ENCODE measurements around the gene SRSF3.

Gene SRSF3

DNA sequence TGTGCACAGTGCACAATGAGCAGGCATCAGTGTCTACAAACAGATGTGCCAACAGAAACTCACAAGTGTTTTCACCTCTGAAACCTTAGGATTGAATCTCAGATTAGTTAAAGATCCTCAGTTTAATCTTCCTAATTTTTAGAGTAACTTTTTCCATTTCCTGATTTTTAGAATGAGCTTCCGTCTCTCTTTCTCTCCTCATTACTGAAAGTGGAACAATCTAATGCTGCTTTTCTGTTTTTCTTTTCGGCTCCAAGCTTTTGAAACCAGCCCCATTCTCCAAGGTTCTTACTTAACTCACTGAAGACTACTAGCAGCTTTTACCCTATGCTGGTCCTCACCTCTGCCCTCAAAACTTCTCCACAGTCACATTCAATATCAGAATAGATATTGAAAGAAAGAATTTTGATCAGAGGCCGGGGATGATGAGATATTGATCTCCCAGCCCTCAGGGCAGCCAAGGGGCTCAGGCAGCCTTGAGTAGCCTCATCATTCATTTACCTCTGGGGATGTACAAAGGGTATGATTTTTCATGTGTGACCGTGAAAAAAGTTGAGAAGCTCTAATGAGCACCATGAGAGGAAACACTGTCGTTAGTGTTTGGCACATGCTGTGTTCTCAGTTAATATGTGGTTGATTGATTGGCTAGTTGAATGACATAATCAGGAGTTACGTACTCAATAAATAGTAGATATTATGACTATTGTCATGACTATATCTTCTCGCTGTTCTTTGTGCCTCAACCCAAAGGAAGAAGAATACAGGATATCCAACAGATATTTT is 35.0 kb upstream of the SRSF3 start:
- Histone ChIP-seq H3K27ac (ENCODE audit: low read depth, low read length) (no peak overlapping the region), H3K4me3 (ENCODE audit: low read length) (0 out of 2 replicates have a peak overlapping the region, but pooled peaks have one; percentile 10), H3K27me3 (ENCODE audit: control insufficient read depth, low read length) (no peaks in the 10 kb centered on the region), H3K9me2 (replicated peaks; ENCODE audit: control insufficient read depth, low read length) (no peaks in the 10 kb centered on the region), H3K9me3 (ENCODE audit: control insufficient read depth, insufficient read depth, low read length) (no peaks in the 10 kb centered on the region), H3K4me2 (ENCODE audit: low read length) (peak overlapping the region; percentile 36), H3K36me3 (ENCODE audit: control insufficient read depth, low read length) (no peaks in the 10 kb centered on the region), H4K20me1 (ENCODE audit: control insufficient read depth, insufficient read depth, low read depth, low read length) (no peaks in the 10 kb centered on the region), H3K4me1 (ENCODE audit: control insufficient read depth, low read length) (peaks cover 21% of the 10 kb centered on the region), H3F3A (ENCODE audit: control insufficient read depth, insufficient read depth) (no peaks in the 10 kb centered on the region), H3K79me2 (ENCODE audit: control insufficient read depth, low read length) (no peaks in the 10 kb centered on the region)
- TF ChIP-seq, protein P1, sequence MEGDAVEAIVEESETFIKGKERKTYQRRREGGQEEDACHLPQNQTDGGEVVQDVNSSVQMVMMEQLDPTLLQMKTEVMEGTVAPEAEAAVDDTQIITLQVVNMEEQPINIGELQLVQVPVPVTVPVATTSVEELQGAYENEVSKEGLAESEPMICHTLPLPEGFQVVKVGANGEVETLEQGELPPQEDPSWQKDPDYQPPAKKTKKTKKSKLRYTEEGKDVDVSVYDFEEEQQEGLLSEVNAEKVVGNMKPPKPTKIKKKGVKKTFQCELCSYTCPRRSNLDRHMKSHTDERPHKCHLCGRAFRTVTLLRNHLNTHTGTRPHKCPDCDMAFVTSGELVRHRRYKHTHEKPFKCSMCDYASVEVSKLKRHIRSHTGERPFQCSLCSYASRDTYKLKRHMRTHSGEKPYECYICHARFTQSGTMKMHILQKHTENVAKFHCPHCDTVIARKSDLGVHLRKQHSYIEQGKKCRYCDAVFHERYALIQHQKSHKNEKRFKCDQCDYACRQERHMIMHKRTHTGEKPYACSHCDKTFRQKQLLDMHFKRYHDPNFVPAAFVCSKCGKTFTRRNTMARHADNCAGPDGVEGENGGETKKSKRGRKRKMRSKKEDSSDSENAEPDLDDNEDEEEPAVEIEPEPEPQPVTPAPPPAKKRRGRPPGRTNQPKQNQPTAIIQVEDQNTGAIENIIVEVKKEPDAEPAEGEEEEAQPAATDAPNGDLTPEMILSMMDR (IDR thresholded peaks at IDR 0.05; ENCODE audit: low read depth, low read length, poor library complexity, severe bottlenecking), result no peak
- TF ChIP-seq EZH2phosphoT487 (IDR thresholded peaks at IDR 0.05; ENCODE audit: borderline replicate concordance, low read length), result no peak

GRCh38 chr6:36560822-36561221 is 33.3 kb upstream of the SRSF3 start:
- Histone ChIP-seq H3K9me2 (replicated peaks; ENCODE audit: control insufficient read depth, low read length) (no peaks in the 10 kb centered on the region), H3K4me3 (ENCODE audit: low read length) (no peak overlapping the region), H3F3A (ENCODE audit: control insufficient read depth, insufficient read depth) (no peaks in the 10 kb centered on the region), H3K27ac (ENCODE audit: low read depth, low read length) (no peak overlapping the region), H4K20me1 (ENCODE audit: control insufficient read depth, insufficient read depth, low read depth, low read length) (no peaks in the 10 kb centered on the region), H3K4me2 (ENCODE audit: low read length) (no peak overlapping the region), H3K79me2 (ENCODE audit: control insufficient read depth, low read length) (no peaks in the 10 kb centered on the region), H3K9me3 (ENCODE audit: control insufficient read depth, insufficient read depth, low read length) (no peaks in the 10 kb centered on the region), H3K27me3 (ENCODE audit: control insufficient read depth, low read length) (no peaks in the 10 kb centered on the region), H3K4me1 (ENCODE audit: control insufficient read depth, low read length) (peaks cover 10% of the 10 kb centered on the region), H3K36me3 (ENCODE audit: control insufficient read depth, low read length) (no peaks in the 10 kb centered on the region)
- TF ChIP-seq, protein P1 (IDR thresholded peaks at IDR 0.05; ENCODE audit: low read depth, low read length, poor library complexity, severe bottlenecking), result no peak
- TF ChIP-seq EZH2phosphoT487 (IDR thresholded peaks at IDR 0.05; ENCODE audit: borderline replicate concordance, low read length), result no peak

DNA sequence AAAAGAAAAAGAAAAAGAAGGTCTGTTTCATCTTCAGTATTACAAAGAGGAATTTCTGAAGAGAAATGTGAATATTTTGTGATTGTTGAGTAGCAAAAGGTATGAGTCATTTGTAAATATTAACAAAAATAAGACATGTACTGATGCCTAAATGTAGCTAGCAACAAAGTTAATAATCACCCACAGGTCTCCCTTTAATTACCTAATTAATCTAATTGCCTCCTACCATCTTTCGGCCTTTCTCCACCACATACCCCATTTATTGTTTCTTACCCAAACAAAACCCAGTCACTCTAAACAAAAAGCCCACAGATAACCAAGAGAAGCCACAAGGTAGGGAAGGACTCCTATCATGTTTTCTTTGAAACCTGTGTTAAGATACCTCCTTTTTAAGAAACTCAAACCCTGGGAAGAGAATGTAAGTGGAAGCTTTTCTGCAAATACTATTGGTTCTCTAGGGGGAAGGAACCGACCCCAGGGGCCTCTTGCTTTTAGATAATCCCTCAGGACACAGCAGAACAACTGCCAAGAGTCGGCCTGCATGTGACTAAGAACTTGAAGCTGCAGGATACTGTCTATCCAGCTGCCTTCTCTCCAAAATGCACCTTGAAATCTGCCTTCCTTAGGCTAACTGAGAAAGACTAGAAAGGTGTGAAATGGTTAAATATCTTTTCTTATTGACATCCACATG is 30.8 kb upstream of the SRSF3 start:
- Histone ChIP-seq H3K27me3 (ENCODE audit: control insufficient read depth, low read length) (no peaks in the 10 kb centered on the region), H3F3A (ENCODE audit: control insufficient read depth, insufficient read depth) (no peaks in the 10 kb centered on the region)
- TF ChIP-seq, protein P1 (IDR thresholded peaks at IDR 0.05; ENCODE audit: low read depth, low read length, poor library complexity, severe bottlenecking), result no peak
- no peak for TF ChIP-seq EZH2phosphoT487 (IDR thresholded peaks at IDR 0.05; ENCODE audit: borderline replicate concordance, low read length)

More for the DNA sequence above, 30.8 kb upstream of the SRSF3 start:
- no peaks in the 10 kb centered on the region for H3K79me2 ChIP-seq (ENCODE audit: control insufficient read depth, low read length)
- H4K20me1 ChIP-seq (ENCODE audit: control insufficient read depth, insufficient read depth, low read depth, low read length), result no peaks in the 10 kb centered on the region
- H3K4me2 ChIP-seq (ENCODE audit: low read length), result no peak overlapping the region
- no peaks in the 10 kb centered on the region for H3K36me3 ChIP-seq (ENCODE audit: control insufficient read depth, low read length)
- H3K9me3 ChIP-seq (ENCODE audit: control insufficient read depth, insufficient read depth, low read length), result no peaks in the 10 kb centered on the region
- no peak overlapping the region for H3K27ac ChIP-seq (ENCODE audit: low read depth, low read length)
- H3K4me1 ChIP-seq (ENCODE audit: control insufficient read depth, low read length), result peaks cover 10% of the 10 kb centered on the region
- no peaks in the 10 kb centered on the region for H3K9me2 ChIP-seq (replicated peaks; ENCODE audit: control insufficient read depth, low read length)
- H3K4me3 ChIP-seq (ENCODE audit: low read length), result no peak overlapping the region

Data from DOHH2 (cell line).